DMS 273 (cell line): ENCODE data around the gene SETX.
A peak's percentile ranks its signal among the peaks of the same experiment; 100 is the strongest.

Experiments
- DNase-seq: peaks from one replicate; lab custom pipeline; 2025; ENCODE audit not compliant: unreplicated experiment; lab: John Stamatoyannopoulos, UW

The SETX gene

DNA sequence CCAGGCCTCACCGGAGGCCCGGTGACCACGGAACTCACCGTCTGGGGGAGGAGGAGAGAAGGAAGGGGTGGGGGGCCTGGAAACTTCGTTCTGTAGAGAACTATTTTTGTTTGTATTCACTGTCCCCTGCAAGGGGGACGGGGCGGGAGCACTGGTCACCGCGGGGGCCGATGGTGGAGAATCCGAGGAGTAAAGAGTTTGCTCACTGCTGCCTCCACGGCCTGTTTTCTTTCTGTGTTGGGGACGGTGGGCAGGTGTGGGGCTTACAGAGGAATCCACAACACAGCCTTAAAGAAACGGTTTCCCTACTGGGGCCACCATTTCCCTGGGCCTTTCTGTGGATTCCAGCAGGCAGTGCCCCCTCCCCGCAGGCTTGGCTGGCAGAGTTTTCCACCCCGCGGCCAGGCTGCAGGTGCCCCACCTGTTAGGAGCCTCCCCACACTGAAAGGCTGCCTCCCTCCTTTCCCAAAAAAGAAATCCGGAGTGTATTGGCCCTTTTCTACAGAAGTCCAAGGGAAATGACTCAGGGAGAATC, 112.1 kb downstream of the SETX start:
- no peak for DNase-seq

DNA sequence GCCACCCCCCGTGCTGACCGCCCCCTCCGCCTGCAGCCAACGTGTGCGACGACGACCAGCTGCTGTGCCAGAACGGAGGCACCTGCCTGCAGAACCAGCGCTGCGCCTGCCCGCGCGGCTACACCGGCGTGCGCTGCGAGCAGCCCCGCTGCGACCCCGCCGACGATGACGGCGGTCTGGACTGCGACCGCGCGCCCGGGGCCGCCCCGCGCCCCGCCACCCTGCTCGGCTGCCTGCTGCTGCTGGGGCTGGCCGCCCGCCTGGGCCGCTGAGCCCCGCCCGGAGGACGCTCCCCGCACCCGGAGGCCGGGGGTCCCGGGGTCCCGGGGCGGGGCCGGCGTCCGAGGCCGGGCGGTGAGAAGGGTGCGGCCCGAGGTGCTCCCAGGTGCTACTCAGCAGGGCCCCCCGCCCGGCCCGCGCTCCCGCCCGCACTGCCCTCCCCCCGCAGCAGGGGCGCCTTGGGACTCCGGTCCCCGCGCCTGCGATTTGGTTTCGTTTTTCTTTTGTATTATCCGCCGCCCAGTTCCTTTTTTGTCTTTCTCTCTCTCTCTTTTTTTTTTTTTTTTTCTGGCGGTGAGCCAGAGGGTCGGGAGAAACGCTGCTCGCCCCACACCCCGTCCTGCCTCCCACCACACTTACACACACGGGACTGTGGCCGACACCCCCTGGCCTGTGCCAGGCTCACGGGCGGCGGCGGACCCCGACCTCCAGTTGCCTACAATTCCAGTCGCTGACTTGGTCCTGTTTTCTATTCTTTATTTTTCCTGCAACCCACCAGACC, 112.8 kb downstream of the SETX start:
- no peak for DNase-seq

DNA sequence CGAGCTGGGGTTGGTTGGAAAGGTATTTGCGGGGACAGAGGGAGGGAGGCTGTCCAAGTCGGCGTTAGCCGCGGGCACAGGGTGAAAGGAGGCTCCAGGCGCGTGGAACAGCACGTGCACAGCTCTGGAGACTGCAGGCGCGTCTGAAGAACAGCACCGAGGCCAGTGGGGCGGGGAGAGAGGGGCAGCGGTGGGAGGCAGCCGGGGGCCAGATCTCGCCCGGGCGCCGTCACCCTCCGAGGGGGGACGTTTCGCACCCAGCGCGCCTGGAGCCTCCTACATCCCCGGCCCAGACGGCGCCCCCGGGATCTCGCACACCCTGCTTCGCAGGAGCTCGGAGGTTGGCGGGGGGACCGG, 113.3 kb downstream of the SETX start:
- DNase-seq, result no peak

DNA sequence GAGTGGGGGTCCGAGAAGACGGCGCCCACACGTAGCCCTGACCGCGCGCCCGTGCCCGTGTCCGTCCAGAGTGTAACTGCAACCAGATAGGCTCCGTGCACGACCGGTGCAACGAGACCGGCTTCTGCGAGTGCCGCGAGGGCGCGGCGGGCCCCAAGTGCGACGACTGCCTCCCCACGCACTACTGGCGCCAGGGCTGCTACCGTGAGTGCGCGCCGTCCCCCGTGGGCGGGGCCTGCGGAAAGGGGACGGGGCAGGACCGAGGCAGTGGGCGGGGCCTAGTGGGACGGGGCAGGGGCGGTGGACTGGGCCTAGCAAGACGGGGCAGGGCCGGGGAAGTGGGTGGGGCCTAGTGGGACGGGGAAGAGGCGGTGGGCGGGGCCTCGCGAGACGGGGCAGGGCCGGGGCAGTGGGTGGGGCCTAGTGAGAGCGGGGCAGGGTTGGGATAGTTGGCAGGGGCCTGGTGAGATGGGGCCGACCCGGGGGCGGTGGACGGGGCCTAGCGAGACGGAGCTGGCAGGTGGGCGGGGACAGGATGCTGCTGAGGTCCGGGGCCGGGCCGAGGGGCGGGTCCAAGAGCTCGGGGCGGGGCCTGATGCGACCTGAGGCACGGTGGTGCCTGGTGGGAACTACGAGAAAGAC, 113.8 kb downstream of the SETX start:
- DNase-seq, result peak; percentile 68

DNA sequence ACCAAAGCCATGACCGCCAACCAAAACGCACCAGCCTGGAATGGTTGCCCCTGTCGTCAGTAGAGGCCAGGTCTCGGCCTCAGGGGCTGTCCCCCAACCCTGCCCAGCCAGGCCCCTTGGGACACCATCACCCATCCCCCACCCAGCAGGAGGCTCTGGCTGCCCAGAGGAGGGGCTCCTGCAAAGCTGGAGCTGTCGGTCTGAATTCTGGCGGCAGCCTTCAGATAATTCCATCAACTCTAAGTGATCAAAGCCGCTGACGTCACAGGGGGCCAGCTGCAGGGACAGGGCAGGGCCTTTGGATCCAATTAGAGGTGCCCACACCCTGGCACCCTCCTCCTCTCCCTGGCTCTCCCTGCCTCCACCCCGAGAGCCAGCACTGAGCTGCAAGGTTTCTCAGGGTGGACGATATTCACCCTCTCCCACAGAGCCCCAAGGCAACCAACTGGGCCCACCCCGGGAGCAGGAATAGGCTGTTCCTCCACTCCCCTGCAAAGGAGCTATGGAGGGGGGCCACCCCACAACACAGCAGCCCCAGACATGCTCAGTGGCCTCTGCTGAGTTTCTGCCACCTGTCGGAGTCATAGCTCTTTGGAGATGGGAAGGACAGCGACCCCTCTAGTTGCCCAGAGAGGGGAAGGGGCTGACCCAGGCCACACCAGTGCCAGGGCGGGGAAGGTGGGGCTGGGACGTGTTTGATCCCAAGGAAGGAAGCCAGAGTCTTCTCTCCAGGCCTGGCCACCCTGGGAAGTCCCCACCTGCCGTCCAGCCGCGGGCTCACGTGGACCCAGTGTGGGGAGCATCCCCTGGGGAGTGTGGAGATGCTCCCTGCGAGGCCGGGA, 114.6 kb downstream of the SETX start:
- DNase-seq, result no peak

DNA sequence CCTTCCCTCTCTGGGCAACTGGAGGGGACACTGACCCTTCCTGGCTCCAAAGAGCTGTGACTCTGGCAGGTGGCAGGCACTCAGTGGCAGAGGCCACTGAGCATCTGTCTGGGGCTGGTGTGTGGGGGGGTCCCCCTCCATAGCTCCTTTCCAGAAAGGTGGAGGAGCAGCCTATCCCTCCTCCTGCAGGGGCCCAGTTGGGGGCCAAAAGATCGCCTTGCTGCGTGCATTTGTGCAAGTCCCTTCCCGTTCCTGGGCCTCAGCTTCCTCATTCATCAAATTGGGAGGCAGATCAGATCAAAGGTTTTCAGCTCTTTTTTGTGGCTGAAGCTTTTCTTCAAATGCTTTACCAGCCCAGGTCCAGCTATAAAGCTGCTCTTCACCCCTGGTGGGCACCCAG, 115.3 kb downstream of the SETX start:
- no peak for DNase-seq

DNA sequence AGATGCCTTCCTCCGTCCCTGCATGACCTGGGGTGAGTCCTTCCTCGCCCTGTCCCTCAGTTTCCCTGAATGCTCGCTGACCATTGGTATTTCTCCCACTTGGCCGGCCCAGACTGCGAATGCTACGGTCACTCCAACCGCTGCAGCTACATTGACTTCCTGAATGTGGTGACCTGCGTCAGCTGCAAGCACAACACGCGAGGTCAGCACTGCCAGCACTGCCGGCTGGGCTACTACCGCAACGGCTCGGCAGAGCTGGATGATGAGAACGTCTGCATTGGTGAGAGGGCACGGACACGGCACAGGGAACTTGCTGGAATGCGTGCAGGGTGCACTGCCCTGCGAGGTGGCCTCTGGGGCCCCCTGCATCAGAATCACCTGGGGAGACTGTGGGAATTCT, 115.8 kb downstream of the SETX start:
- DNase-seq, result no peak

DNA sequence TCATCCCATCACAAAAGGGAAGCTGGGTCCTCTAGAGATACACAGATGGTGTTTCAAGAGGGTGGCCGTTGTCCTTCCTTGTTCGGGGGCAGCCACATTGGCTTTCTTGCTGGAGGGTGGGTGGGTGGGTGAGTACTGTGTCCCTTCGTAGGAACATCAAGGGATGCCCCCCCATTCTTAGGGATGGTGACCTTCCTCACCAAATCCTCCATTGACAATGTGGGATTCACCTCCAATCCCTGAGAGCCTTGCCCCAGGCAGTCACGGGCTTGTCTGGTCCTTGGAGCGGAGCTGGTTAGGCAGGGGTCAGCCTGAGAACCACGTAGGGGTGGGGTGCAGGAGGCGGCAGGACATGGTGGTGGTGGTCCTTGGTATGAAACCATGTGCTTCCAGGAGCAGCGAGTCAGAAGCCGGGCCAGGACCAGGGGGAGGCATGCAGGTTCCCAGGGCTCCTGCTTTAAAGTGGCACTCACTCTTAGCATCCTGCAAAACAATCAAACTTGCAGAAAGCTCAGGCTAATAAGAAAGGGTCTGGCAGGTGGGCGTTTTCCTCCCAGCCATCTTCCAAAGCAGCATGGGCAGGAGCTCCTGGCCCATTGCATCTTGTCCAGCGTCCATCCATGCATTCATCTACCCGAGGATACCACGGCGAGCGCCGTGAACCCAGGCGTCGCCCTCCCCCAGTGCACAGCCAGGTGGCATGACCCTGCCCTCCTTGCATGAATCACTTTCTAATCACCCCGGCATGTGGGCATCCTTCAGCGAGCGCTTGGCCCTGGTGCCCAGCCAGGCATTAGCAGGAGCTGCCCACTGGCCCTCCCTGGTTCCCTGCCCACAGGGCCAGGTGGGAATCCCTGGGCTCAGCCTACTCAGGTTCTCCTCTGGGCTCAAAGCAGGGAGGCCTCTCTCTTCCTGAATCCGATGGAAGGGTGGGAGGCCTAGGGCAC, 116.5 kb downstream of the SETX start:
- no peak for DNase-seq

DNA sequence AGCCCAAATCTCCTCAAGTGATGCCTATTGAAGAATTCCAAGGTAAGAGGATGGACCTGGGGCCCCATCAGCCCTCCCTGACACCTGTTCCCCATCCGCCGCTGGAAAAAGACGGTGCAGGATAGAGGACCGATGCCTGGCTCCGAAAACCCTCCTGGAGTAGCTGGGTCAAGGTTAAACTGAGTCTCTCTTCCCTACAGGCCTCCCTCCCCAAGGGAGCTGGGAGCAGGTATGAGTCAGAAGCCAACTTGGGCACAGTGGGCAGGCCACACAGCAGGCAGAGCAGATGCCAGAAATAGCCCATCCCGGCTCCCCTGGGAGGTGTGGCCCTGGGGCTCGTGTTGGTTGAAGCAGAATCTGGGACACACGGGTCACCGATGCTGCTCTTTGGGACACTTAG, 117.3 kb downstream of the SETX start:
- DNase-seq, result no peak

DNA sequence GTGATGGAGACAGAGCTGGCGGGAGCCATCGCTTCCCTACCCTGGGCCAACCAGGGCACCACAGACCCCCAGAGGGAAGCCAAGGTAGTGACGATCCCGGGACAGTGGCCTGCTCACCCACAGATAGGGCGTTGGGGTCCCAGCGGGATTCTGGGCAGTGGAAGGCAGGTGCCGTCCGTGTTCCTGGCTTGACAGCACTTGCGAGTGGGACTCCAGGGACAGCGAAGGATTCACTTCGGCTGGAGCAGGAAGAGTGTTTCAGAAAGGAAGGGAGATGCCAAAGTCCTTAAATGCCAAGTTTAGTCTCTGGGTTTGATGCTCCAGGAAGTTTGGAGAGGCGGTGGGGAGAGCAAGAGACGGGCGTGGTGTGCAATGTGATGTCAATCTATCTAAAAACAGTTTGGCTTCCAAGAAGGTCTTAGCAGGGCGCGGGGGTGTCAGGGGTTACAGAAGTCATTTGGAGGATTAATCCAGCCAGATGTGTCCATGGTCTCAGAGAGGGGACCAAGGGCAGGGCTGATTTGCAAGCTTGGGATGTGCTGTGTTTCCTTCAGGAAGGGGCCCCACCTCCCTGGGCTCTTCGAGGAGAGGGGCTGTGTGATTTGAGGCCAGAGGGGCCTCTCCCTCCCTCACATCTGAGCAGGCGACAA, 118.0 kb downstream of the SETX start:
- DNase-seq, result no peak

DNA sequence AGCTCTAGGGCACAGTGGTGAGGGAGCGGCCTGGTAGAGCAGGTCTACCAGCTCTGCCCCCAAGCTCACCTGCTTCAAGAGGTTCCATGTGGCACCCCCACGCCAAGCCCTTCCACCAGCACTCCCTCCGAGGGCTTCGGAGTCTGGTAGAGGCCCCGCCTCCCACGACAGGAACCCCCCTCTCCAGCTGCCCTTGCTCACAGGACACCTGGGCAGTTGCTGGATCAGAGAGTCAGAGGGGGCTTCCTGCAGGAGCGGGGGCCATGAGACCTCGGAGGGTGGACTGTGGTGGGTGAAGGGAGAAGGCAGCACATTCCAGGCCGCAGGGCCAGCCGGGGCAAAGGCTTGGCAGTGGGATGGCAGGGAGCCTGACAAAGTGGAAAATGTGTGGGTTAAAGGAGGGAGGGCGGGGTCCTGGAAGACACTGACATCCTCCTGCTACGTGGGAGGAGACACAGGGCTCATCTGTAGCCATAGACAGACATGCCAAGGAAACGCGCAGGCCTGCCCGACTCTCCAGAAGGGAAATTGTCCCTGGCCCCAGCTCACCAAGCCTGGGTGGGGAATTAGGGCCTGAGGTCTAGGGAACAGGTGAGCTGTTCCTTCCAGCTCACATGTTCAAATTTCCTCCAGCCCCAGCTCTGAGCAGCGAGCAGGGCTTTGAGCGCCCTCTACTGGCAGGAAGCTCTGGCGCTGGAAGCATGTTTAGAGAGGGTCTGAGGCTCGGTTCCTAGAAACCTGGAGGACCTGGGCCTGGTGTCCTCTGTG, 118.7 kb downstream of the SETX start:
- DNase-seq, result peak; percentile 90

DNA sequence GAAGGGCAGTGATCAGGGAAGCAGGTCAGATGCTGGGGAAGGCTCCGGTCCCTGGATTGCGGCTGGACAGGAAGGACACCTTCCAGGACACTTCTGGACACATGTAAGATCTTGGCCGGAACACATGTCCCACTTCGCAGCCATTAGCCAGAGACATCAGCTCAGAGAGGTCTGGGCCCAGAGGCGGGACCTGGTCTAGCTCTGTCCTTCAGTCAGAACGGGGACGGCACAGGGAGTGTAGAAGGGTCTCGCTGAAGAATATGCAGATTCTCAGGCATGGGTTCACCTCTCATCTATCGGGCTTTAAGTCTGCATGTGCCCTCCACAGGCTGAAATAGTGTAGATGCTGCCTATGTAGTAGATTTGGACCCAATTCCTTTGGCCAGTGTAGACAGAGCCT, 119.7 kb downstream of the SETX start:
- DNase-seq, result no peak

DNA sequence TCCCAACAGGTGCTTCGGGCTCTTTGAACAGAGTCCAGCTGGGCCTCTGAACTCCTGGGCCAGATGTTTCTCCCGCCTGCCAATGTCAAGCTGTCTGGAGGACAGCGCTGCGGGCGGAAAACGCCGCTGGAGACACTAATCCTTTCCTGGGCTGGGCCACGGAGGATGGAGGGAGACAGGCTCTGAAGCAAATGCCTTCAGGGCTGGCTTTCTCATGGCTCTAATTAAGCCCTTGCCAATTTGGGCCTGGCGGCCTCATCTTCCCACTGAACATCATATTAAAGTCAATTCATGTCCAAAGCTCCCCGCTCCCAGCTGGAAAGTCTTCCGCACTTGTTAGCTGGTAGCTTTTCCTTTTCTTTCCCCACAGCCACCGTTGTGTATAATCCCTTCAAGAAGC, 120.3 kb downstream of the SETX start:
- peak; percentile 62 for DNase-seq

DNA sequence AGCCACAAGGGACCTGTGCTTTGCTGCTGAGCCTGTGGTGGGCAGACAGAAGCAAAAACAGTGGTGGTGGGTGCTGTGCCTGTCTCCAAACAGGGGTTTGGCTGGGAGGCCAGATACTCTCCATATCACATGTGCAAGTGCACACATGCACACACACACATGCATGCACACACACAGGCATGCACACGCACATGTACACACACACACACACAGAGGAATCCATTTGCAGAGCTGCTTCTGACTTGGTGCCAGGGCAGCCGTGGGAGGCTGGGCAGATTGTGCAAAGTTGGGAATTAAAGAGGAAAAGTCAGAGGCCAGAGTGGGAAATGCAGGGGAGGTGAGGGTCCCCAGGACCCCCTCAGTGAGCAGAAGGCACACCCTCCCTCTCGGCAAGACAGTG, 121.6 kb downstream of the SETX start:
- no peak for DNase-seq

DNA sequence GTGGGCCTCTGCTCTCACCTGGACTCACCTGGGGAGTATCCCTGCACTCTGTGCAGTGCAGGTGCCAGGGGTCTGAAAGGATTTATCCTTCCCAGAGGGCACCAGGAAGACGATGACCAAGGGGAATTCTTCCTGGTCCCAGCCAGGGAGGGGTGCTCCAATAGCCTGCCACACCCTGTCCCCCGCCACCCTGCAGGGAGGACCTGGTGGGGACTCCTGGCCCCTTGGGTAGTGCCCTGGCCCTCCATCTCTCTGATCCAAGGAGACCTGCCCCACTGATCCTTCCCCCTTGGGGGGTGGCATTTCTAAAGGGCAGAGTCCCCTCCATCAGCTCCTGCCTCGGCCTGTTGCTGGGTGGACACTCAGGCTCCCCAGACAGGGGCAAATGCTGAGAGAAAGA, 122.3 kb downstream of the SETX start:
- DNase-seq, result no peak

DNA sequence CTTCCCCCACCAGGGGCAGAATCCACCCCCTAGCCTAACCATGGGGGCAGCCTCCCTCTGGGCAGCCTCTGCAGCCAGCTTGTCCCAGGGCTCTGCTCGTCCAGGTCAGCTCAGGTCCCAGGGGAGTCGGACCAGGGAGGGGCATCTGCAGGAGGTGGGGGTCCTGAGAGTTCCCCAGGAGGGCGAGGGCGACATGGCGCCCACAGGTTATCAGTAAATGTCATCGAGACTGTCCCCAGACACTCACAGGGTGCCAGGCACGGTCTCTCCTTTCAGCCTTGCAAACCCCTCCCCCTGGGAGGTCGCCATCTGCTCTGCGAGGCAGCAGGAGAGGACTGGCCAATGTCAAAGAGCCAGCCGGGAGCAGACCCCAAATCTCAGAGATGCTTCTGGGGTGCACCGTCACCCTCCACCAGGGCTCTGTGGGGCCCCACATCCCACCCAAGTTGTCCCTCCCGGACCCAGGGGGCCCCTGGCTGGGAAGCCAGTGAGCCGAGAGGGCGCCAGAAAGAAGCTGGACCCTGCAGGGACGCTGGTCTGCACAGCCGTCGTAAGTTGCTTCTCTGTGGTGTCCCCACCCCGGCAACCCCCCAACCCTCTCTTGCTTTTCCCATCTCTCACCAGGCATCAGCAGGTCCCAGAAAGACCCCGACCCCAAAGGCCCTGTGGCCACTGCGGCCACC, 123.6 kb downstream of the SETX start:
- DNase-seq, result peak; percentile 63

DNA sequence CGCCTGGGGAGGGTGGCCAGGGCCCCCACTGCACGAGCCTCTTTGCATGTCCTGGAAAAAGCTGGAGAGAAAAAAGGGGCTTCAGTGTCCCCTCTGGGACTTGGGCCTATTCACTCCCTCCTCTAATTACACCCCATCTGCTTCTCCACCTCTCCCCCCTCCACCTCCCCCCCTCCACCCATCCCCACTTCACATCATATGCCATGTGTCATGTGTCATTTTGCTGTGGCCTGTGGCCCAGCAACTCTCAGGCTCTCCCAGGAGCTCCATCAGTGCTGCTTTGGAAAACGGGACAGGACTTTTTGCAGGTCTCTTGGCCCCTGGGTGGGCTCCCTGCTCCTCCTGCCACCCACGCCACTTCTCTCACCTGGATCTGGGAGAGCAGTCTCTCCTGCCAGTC, 124.2 kb downstream of the SETX start:
- peak; percentile 30 for DNase-seq

DNA sequence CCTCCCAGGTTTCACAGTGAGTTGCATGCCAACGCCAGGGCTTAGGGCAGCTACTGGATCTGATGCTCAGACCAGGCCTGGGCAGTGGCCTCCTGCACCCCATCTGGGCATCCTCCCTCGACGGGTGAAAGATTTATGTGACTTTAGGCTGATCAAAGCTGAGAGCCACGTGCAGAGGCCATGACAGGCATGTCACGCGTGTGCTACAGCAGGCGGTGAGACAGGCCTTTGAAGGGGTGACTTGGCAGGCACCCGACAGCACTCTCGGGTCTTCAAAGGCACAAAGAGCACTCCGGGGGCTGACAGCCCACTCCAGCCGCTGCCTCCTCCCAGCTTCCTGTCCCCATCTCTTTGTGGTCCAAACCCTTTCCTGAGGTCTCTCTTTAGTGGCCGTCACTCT, 126.7 kb downstream of the SETX start:
- no peak for DNase-seq
